Stimulated activated CD8-positive, alpha-beta memory T cell treated with anti-CD3 and anti-CD28 coated beads, Interleukin-12 subunit alpha, Interleukin-12 subunit beta, amount 100 ng/mL, for 24 hours (primary cell): ENCODE results near the gene ASTN2.
"Not testable (repeated sequence)": the region's sequence is repeated elsewhere in the genome, so short reads cannot be mapped to it uniquely, and the experiment has no call there.

Experiments used
- DNase-seq: peaks from one replicate; pipeline ENCODE4 v3.0.0-alpha.2; 2020; ENCODE audit errors: extremely low read depth

Gene ASTN2

GRCh38 chr9:116700882-116701865 lies 713.7 kb downstream of the ASTN2 start:
- no peak for DNase-seq

- DNase-seq = no peak
Observed at GRCh38 chr9:116700279-116700678, 714.6 kb downstream of the ASTN2 start.

- no peak for DNase-seq
Observed at GRCh38 chr9:116697887-116698286, 717.0 kb downstream of the ASTN2 start.

- DNase-seq = no peak
Observed at GRCh38 chr9:116697362-116697761, 717.5 kb downstream of the ASTN2 start.

- no peak for DNase-seq
Observed at GRCh38 chr9:116695438-116695837, 719.4 kb downstream of the ASTN2 start.

GRCh38 chr9:116694785-116695291 lies 720.0 kb downstream of the ASTN2 start:
- DNase-seq = no peak

- DNase-seq = no peak
Observed at GRCh38 chr9:116693233-116693731, 721.6 kb downstream of the ASTN2 start.

- no peak for DNase-seq
Observed at GRCh38 chr9:116692616-116693015, 722.2 kb downstream of the ASTN2 start.

GRCh38 chr9:116691607-116692006 lies 723.2 kb downstream of the ASTN2 start:
- no peak for DNase-seq

- DNase-seq = not testable (repeated sequence)
Observed at GRCh38 chr9:116690805-116691204, 724.1 kb downstream of the ASTN2 start.

- DNase-seq = no peak
Observed at GRCh38 chr9:116689486-116690032, 725.3 kb downstream of the ASTN2 start.

- no peak for DNase-seq
Observed at GRCh38 chr9:116688806-116689485, 725.9 kb downstream of the ASTN2 start.

GRCh38 chr9:116687754-116688135 lies 727.1 kb downstream of the ASTN2 start:
- DNase-seq = no peak

- DNase-seq = peak; percentile 88
Observed at GRCh38 chr9:116687074-116687753, 727.6 kb downstream of the ASTN2 start, which contains the start of gene TRIM32. TSS of gene TRIM32 (plus strand) at chr9:116687305. CDS start at chr9:116697743, 10,438 bp downstream.

- DNase-seq = no peak
Observed at GRCh38 chr9:116686693-116687073, 728.2 kb downstream of the ASTN2 start.

GRCh38 chr9:116686135-116686534 lies 728.7 kb downstream of the ASTN2 start:
- DNase-seq = no peak

- DNase-seq = no peak
Observed at GRCh38 chr9:116685166-116685565, 729.7 kb downstream of the ASTN2 start.

GRCh38 chr9:116683535-116683934 lies 731.3 kb downstream of the ASTN2 start:
- no peak for DNase-seq

GRCh38 chr9:116674210-116674980 lies 740.5 kb downstream of the ASTN2 start:
- no peak for DNase-seq

GRCh38 chr9:116673375-116673774 lies 741.5 kb downstream of the ASTN2 start:
- DNase-seq = no peak

- DNase-seq = no peak
Observed at GRCh38 chr9:116671605-116672004, 743.3 kb downstream of the ASTN2 start.
